Sigmoid colon (tissue), 4 donors: ENCODE results near the gene DNAJC21.
"Not testable (repeated sequence)": the region's sequence is repeated elsewhere in the genome, so short reads cannot be mapped to it uniquely, and the experiment has no call there.

Experiments
- EP300 ChIP-seq, 4 donors: sonication (generic); formaldehyde crosslinking; IDR thresholded peaks; one replicate each; pipeline ENCODE4 v1.6.1; 2017; ENCODE audit warnings: antibody characterized with exemption in 4 of 4
- POLR2A ChIP-seq, 2 donors: fragments of 450-650 bp; IDR thresholded peaks; one replicate each; pipeline ENCODE4 v1.6.1; 2016; ENCODE audit warnings: antibody characterized with exemption in 2 of 2, mild to moderate bottlenecking in 2 of 2, moderate library complexity in 2 of 2
- POLR2AphosphoS5 ChIP-seq, 4 donors: sonication (generic); formaldehyde crosslinking; IDR thresholded peaks; one replicate each; pipeline ENCODE4 v1.6.1; 2017; ENCODE audit warnings: antibody characterized with exemption in 4 of 4
- TF ChIP-seq, protein P1 (sequence below), 4 experiments: fragments of 450-650 bp in 3 of 4; fragments of 200-600 bp in 1 of 4; IDR thresholded peaks; one replicate each; pipeline ENCODE4 v1.5.1; 2016 to 2019; ENCODE audit warnings: antibody characterized with exemption in 4 of 4, mild to moderate bottlenecking in 3 of 4, moderate library complexity in 2 of 4

GRCh38 chr5:34971655-34972054, 42.3 kb downstream of the DNAJC21 start:
- TF ChIP-seq, protein P1, sequence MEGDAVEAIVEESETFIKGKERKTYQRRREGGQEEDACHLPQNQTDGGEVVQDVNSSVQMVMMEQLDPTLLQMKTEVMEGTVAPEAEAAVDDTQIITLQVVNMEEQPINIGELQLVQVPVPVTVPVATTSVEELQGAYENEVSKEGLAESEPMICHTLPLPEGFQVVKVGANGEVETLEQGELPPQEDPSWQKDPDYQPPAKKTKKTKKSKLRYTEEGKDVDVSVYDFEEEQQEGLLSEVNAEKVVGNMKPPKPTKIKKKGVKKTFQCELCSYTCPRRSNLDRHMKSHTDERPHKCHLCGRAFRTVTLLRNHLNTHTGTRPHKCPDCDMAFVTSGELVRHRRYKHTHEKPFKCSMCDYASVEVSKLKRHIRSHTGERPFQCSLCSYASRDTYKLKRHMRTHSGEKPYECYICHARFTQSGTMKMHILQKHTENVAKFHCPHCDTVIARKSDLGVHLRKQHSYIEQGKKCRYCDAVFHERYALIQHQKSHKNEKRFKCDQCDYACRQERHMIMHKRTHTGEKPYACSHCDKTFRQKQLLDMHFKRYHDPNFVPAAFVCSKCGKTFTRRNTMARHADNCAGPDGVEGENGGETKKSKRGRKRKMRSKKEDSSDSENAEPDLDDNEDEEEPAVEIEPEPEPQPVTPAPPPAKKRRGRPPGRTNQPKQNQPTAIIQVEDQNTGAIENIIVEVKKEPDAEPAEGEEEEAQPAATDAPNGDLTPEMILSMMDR (IDR thresholded peaks at IDR 0.05), result not testable (repeated sequence)
- TF ChIP-seq POLR2A, POLR2AphosphoS5, EP300 (IDR thresholded peaks at IDR 0.05): not testable (repeated sequence)
